GM12878 (cell line): Measurements from ENCODE around the gene KIF26A. TPM values are rescaled to one million over a fixed set of nuclear protein-coding genes. Genes with fewer than 3 reads are reported as not detected.

Experiments
- ATAC-seq: fragments of 200-7000 bp; cut with Tn5 transposase; 3 replicates; pipeline ENCODE4 v1.9.1; 2020; ENCODE audit warnings: mild to moderate bottlenecking, moderate library complexity
- BruUV-seq: library from RNA; stranded (reverse); fragments of 400-500 nt; replicated peaks from 2 replicates; lab custom pipeline; 2021; lab: Mats Ljungman, UMichigan
- CTCF ChIA-PET: fragments of 300-600 bp; sonication (Branson Sonifier 250); formaldehyde crosslinking; extraction: SDS; loops from one replicate; lab custom pipeline; 2021; ENCODE audit warnings: inconsistent platforms; lab: Yijun Ruan, JAX
- POLR2A ChIA-PET: fragments of 350-600 bp; formaldehyde crosslinking; extraction: SDS; loops from one replicate; lab custom pipeline; 2021; ENCODE audit warnings: inconsistent platforms; lab: Charles Lee
- RAD21 ChIA-PET: fragments of 300-600 bp; sonication (Branson Sonifier 250); formaldehyde crosslinking; loops from one replicate; lab custom pipeline; 2023; ENCODE audit warnings: antibody characterized with exemption; ENCODE audit not compliant: unreplicated experiment; lab: Charles Lee
- SMC1A ChIA-PET: fragments of 300-600 bp; sonication (Branson Sonifier 250); formaldehyde crosslinking; loops from one replicate; lab custom pipeline; 2023; ENCODE audit not compliant: unreplicated experiment, uncharacterized antibody; lab: Charles Lee
- DNase-seq: peaks from one replicate; pipeline ENCODE4 v3.0.0-alpha.2; 2011; ENCODE audit warnings: low read depth, low spot score
- FAIRE-seq: peaks from 3 replicates; lab custom pipeline; 2011; peaks lifted over from hg19 to GRCh38; lab: Jason Lieb, UNC
- H2AFZ ChIP-seq: 2 replicates; pipeline ENCODE4 v1.6.0; 2011; ENCODE audit warnings: low read depth, low read length, control low read depth; ENCODE audit not compliant: control insufficient read depth
- H3K27ac ChIP-seq: 2 replicates; pipeline ENCODE4 v1.5.1; 2011; ENCODE audit warnings: control low read depth; ENCODE audit not compliant: control insufficient read depth, insufficient read depth
- H3K27me3 ChIP-seq, 2 experiments: replicated peaks in 1 of 2; 2 replicates each; pipeline versions ENCODE4 v1.6.0 to v1.6.1; 2011; ENCODE audit warnings: low read length in 1 of 2; ENCODE audit not compliant: control insufficient read depth in 2 of 2, insufficient read depth in 2 of 2
- H3K36me3 ChIP-seq, 2 experiments: 2 replicates each; pipeline ENCODE4 v1.5.1; 2011; ENCODE audit warnings: low read length in 1 of 2; ENCODE audit not compliant: control insufficient read depth in 2 of 2, insufficient read depth in 2 of 2
- H3K4me1 ChIP-seq: 2 replicates; pipeline ENCODE4 v1.6.1; 2011; ENCODE audit warnings: mild to moderate bottlenecking, low read length, moderate library complexity, mixed read lengths; ENCODE audit not compliant: control insufficient read depth, insufficient read depth
- H3K4me2 ChIP-seq: 2 replicates; pipeline ENCODE4 v1.6.0; 2011; ENCODE audit warnings: control low read depth; ENCODE audit not compliant: control insufficient read depth, insufficient read depth
- H3K4me3 ChIP-seq: fragments of 200-600 bp; sonication (generic); 2 replicates; pipeline ENCODE4 v1.5.1; 2016
- H3K79me2 ChIP-seq: 2 replicates; pipeline ENCODE4 v1.6.0; 2011; ENCODE audit warnings: low read length; ENCODE audit not compliant: control insufficient read depth, insufficient read depth
- H3K9ac ChIP-seq: 2 replicates; pipeline ENCODE4 v1.8.0; 2011; ENCODE audit warnings: low read length, control low read depth, mixed read lengths; ENCODE audit not compliant: control insufficient read depth, insufficient read depth
- H3K9me3 ChIP-seq: replicated peaks from 3 replicates; pipeline ENCODE4 v1.5.1; 2011; ENCODE audit warnings: mild to moderate bottlenecking, low read length; ENCODE audit not compliant: control insufficient read depth, insufficient read depth
- H4K20me1 ChIP-seq: 2 replicates; pipeline ENCODE4 v1.6.0; 2011; ENCODE audit not compliant: control insufficient read depth, insufficient read depth
- CHD4 ChIP-seq: fragments of 200-600 bp; sonication (generic); IDR thresholded peaks from 2 replicates; pipeline ENCODE4 v1.6.1; 2016; ENCODE audit warnings: mild to moderate bottlenecking
- CREB1 ChIP-seq: IDR thresholded peaks from 2 replicates; pipeline ENCODE4 v1.6.1; 2012; ENCODE audit warnings: low read depth, mild to moderate bottlenecking, inconsistent platforms
- KAT2A ChIP-seq: conservative IDR thresholded peaks from 2 replicates; pipeline ENCODE4 v1.6.1; 2011; ENCODE audit warnings: low read depth, low read length; ENCODE audit not compliant: control insufficient read depth
- NRF1 ChIP-seq: conservative IDR thresholded peaks from 2 replicates; pipeline ENCODE4 v1.6.1; 2011; ENCODE audit warnings: mild to moderate bottlenecking, low read depth, low read length, improper control_type of control experiment
- SMAD1 ChIP-seq: fragments of 450-650 bp; IDR thresholded peaks from 2 replicates; pipeline ENCODE4 v1.6.1; 2018; ENCODE audit warnings: mild to moderate bottlenecking, low read depth; ENCODE audit not compliant: partially characterized antibody
- STAT3 ChIP-seq: IDR thresholded peaks from 2 replicates; pipeline ENCODE4 v1.6.1; 2011; ENCODE audit warnings: low read depth, low read length, improper control_type of control experiment
- ZNF217 ChIP-seq: fragments of 450-650 bp; IDR thresholded peaks from 2 replicates; pipeline ENCODE4 v1.6.1; 2017; ENCODE audit warnings: antibody characterized with exemption, mild to moderate bottlenecking
- WGBS: methylation state at CpG from one replicate; pipeline ENCODE4 v1.1.6; 2016; ENCODE audit warnings: low lambda C conversion rate; ENCODE audit not compliant: insufficient replicate concordance, insufficient coverage; ENCODE audit errors: missing lambda C conversion rate; 5-methylcytosine and 5-hydroxymethylcytosine counted together
- in situ Hi-C: fragments of 300-500 bp; cut with MboI; formaldehyde crosslinking; loops from 9 replicates; pipeline ENCODE4 v1.14.3; 2018; ENCODE audit warnings: mixed read lengths
- intact Hi-C: fragments of 100-400 bp; cut with micrococcal nuclease; formaldehyde crosslinking; loops from one replicate; pipeline ENCODE4 v1.14.2; 2022; ENCODE audit not compliant: unreplicated experiment
- polyA plus RNA-seq, 11 experiments: library from polyadenylated mRNA; depleted of rRNA in 4 of 11; unstranded in 6 of 11; stranded (reverse) in 5 of 11; fragments of >200 nt; fragmentation: Nextera tagmentation in 4 of 11; fragmentation: Illumina TruSeq in 1 of 11; extraction: Ambion mirVana in 4 of 11; extraction: Trizol in 1 of 11; gene quantifications; 1 replicate in 1 of 11; 2 replicates in 10 of 11; pipeline versions ENCODE4 v1.2.1 to v1.2.3, GENCODE V29; 2011 to 2016; ENCODE audit warnings: inconsistent platforms in 2 of 11, missing spikeins in 2 of 11, low read depth in 1 of 11
- total RNA-seq, 4 experiments: library from RNA; depleted of rRNA in 3 of 4; stranded (reverse); fragments of >200 nt in 3 of 4; fragmentation: Illumina TruSeq in 1 of 4; extraction: Trizol in 1 of 4; gene quantifications; 2 replicates each; pipeline versions ENCODE4 v1.2.1 to v1.2.3, GENCODE V29; 2013 to 2021
- TF ChIP-seq, protein P1 (sequence below): fragments of 450-650 bp; IDR thresholded peaks from 2 replicates; pipeline ENCODE4 v1.6.1; 2017; ENCODE audit warnings: mild to moderate bottlenecking, low read depth, inconsistent platforms; ENCODE audit not compliant: poor library complexity, severe bottlenecking
- TF ChIP-seq, protein P2 (sequence below), 3 experiments: IDR thresholded peaks in 2 of 3; conservative IDR thresholded peaks in 1 of 3; 2 replicates each; pipeline ENCODE4 v1.5.1; 2011; ENCODE audit warnings: low read depth in 3 of 3, low read length in 3 of 3, mild to moderate bottlenecking in 3 of 3, control low read depth in 2 of 3, moderate library complexity in 2 of 3, inconsistent platforms in 1 of 3, mixed read lengths in 1 of 3; ENCODE audit not compliant: control insufficient read depth in 2 of 3, insufficient read depth in 1 of 3; ENCODE audit errors: extremely low read depth in 1 of 3

KIF26A gene
- total and polyA plus RNA-seq, 10 of the 15 experiments (the other 5 are each of a cell fraction or from before 2014, with no cell fraction given), result 0.05 TPM; not detected in 9

DNA sequence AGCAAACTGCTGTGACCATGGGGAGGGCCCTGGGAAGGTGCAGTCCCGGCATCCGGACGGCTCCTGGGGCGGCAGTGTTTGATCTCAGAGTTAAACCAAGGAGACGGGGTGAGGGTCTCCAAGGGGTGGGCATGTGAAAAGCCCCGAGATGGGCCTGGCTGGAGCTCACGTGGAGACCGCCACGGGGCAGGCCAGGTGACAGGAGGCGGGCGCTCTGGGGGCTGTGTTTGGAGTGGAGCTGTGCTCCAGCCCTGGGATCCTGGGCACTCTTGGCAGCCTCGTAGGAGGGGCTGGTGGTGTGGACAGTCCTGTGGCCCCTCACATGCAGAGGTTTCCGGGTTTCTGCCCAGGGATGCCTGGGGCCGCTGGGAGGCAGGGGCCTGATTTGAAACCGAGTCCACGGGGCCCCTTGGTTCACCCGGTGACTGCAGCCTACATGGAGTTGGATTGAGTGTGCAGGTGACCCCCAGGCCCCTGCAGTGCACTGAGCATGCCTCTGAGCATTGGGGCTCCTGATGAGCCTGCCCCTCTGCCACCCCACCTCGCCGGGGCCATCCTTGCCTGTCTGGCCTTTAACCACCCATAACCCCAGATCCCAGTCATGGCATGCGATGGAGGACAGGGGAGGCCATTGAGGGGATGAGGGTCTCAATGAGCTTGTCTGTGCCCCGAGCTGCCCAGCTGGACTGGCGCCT lies 8.4 kb downstream of the KIF26A start:
- no peaks in the 10 kb centered on the region for H3K9me3 ChIP-seq
- no peaks in the 10 kb centered on the region for H3K79me2 ChIP-seq
- H3K4me1 ChIP-seq, result no peaks in the 10 kb centered on the region
- no peak for FAIRE-seq
- H4K20me1 ChIP-seq, result no peaks in the 10 kb centered on the region
- 23% methylated on average over 22 of the region's 22 CpGs for WGBS
- TF ChIP-seq NRF1 (no peak), SMAD1 (no peak), ZNF217 (no peak), CREB1 (no peak), KAT2A (no peak), CHD4 (no peak), STAT3 (no peak)
- TF ChIP-seq, protein P1, sequence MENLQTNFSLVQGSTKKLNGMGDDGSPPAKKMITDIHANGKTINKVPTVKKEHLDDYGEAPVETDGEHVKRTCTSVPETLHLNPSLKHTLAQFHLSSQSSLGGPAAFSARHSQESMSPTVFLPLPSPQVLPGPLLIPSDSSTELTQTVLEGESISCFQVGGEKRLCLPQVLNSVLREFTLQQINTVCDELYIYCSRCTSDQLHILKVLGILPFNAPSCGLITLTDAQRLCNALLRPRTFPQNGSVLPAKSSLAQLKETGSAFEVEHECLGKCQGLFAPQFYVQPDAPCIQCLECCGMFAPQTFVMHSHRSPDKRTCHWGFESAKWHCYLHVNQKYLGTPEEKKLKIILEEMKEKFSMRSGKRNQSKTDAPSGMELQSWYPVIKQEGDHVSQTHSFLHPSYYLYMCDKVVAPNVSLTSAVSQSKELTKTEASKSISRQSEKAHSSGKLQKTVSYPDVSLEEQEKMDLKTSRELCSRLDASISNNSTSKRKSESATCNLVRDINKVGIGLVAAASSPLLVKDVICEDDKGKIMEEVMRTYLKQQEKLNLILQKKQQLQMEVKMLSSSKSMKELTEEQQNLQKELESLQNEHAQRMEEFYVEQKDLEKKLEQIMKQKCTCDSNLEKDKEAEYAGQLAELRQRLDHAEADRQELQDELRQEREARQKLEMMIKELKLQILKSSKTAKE, result no peak
- TF ChIP-seq, protein P2, sequence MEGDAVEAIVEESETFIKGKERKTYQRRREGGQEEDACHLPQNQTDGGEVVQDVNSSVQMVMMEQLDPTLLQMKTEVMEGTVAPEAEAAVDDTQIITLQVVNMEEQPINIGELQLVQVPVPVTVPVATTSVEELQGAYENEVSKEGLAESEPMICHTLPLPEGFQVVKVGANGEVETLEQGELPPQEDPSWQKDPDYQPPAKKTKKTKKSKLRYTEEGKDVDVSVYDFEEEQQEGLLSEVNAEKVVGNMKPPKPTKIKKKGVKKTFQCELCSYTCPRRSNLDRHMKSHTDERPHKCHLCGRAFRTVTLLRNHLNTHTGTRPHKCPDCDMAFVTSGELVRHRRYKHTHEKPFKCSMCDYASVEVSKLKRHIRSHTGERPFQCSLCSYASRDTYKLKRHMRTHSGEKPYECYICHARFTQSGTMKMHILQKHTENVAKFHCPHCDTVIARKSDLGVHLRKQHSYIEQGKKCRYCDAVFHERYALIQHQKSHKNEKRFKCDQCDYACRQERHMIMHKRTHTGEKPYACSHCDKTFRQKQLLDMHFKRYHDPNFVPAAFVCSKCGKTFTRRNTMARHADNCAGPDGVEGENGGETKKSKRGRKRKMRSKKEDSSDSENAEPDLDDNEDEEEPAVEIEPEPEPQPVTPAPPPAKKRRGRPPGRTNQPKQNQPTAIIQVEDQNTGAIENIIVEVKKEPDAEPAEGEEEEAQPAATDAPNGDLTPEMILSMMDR (IDR thresholded peaks at IDR 0.05 in 2 of 3, conservative IDR thresholded peaks at IDR 0.05 in 1 of 3; ENCODE audit: control insufficient read depth in 2 of 3, extremely low read depth in 1 of 3, insufficient read depth in 1 of 3, low read depth in 3 of 3, low read length in 3 of 3), result no peak
- ATAC-seq, result no peak
- in situ Hi-C loops (no loop called here), intact Hi-C loops (no loop called here)
- H3K4me2 ChIP-seq, result no peak overlapping the region
- SMC1A ChIA-PET, result no interaction called here
- RAD21 ChIA-PET, result no interaction called here
- POLR2A ChIA-PET, result no interaction called here
- H3K27me3 ChIP-seq, result peaks cover 0 to 1% of the 10 kb centered on the region in 2 experiments; a peak in 1 of 4 replicates
- no peak for DNase-seq
- H3K27ac ChIP-seq, result no peak overlapping the region
- H2AFZ ChIP-seq, result no peak overlapping the region
- no peak overlapping the region for H3K4me3 ChIP-seq
- BruUV-seq, result no TSS peak
- CTCF ChIA-PET, result interaction anchor here (0.7 kb wide), 1 partner anchor 154 kb away, joined by 3 read pairs; no protein-coding TSS in a partner anchor
- H3K9ac ChIP-seq, result no peak overlapping the region
- no peaks in the 10 kb centered on the region for H3K36me3 ChIP-seq
